Erythroblast (primary cell): ENCODE data around the gene TCF3.
"Not testable (repeated sequence)": the region's sequence is repeated elsewhere in the genome, so short reads cannot be mapped to it uniquely, and the experiment has no call there.

Source experiments
- DNase-seq, 2 experiments: peaks; one replicate each; lab custom pipeline; 2025; lab: John Stamatoyannopoulos, UW
- GATA1 ChIP-seq: IDR thresholded peaks from 2 replicates; pipeline ENCODE4 v1.6.1; 2011; ENCODE audit warnings: low read depth, mild to moderate bottlenecking, control low read depth, low read length, moderate library complexity
- POLR2A ChIP-seq: IDR thresholded peaks from 2 replicates; pipeline ENCODE4 v1.6.1; 2011; ENCODE audit warnings: mild to moderate bottlenecking, low read length

The TCF3 gene

DNA sequence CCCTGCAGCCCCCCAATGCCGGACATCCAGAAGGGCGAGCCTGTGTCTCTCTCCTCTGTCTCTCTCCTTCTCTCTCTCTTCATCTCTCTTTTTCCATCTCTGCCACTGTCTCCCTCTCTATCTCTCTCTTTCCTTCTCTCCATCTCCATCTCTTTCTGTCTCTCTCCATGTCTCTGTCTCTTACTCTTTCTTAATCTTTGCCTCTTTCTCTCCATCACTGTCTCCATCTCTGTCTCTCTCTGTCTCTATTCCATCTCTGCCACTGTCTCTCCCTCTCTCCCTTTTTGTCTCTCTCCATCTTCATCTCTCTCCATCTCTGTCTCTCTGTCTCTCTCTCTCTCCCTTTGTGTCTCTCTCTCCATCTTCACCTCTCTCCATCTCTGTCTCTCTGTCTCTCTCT lies 25.7 kb upstream of the TCF3 start:
- TF ChIP-seq GATA1 (no peak), POLR2A (no peak)
- no peak for DNase-seq

DNA sequence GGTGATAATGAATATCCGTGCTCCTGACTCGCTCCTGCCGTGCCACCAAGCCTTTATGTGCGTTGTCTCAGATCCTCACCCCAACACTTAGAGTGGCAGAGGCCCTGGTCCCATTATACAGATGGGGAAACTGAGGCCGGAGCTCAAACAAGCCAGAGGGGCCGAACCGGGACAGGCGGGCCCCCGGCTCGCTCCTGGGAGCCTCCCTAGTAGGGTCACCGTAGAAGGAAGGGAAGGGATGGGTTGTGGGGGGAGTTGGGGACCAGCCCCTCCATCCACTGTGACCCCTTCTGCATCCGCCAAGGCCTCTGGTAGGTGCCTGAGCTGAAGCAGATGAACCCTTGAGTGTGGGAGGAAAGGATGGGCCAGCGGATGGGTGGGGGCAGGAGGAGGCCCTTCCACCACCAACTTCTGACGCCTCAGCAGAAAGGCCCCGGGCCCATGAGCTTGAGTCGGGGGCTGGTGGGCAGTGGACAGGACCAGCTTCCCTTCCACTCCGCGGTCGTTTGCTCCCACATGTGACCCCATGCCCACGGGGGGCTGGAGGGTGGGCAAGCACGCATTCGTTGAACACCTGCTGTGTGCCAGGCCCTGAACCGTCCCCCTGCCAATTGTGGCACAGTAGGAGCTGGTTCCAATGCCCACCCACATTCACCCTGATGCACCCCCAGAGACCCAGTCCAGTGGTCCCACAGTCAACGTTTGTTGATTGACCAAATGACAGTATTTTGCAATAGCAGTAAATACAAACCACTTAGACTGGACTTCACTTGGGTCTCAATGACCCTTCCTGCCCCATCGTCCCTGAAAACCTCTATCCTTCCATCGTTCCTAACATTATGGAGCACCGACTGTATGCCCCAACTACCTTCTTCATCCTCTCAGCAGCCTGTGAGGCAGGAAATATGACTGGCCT lies 24.2 kb upstream of the TCF3 start:
- DNase-seq: no peak
- TF ChIP-seq GATA1: no peak
- TF ChIP-seq POLR2A: no peak

DNA sequence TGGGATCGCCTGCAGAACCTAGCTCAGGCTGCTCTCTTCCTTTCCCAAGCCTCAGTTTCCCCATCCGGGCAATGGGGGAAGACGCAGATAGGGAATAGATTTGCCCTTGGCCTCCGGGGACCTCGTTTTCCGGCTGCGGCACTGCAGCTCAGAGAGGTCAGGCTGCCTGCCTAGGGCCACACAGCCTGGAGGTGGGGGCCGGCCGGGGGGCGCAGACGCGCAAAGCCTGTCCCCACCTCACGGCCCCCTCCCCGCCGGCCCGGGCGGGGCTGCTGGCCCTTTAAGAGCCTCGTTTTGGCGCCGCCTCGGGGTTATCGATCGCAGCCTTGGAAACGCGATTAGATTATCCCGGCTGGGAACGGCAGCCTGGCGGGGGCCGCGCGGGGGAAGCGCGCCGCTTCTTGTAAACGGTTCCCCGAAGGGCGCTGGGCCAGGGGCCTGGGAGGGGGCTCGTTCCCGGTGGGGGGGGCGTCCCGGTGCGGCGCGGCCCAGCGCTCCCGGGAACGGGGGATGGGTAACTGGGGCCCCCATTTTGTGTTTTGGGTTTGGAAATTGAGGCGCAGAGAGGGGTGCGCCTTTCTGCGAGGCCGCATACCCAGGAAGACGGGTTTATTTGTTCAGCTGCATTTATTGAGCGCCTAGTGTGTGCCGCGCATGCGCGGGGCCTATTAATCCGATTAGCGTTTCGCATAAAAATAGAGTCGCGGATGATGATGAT lies 23.4 kb upstream of the TCF3 start:
- TF ChIP-seq POLR2A (no peak), GATA1 (no peak)
- peak; percentile 67 to 77 for DNase-seq

DNA sequence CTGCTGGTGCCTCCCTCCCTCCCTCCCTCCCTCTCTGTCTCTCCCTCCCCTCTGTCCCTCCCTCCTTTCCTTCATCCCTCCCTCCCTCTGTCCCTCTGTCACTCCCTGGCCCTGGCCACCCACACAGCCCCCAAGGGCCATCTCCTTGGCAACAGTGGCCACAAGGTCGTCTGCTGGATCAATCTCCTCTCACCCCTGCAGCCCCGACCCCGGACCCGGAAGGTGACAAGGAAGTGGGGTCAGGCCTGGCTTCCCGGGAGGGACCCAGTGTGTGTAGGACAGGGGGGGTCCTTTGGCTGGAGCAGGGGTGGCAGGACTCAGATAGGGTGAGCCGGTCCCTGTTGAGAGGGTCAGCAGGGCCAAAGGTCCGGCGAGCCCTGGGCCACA lies 21.9 kb upstream of the TCF3 start:
- DNase-seq: no peak
- no peak for TF ChIP-seq GATA1

DNA sequence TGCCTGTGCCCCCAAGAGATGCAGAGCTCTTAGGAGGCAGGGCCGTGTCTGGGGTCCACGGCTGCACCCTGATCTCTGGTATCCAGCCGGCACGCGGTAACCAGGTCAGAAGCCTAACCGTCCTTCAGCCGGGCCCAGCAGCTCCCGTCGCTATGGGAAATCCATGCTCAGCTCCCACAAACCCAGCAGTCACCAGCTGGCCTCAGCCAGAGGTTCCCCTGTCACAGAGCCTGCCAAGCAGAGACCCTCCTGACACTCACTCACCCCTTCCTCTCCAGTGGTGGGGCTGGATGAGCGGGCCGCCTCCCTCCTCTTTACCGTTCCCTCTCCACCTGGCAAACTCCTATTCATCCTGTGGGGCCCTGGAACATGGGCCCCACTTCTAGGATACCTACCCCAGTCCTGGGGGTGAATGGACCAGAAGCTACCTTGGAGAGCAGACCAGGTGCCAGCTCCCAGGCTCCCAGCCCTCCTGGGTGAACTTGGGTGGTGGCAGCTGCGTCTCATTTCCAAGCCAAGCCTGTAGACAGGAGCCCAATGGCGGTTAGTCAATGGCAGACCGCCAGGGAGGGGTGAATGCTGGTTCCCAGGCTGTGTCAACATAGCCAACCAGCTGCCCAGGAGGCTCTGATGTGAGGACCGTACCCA lies 21.4 kb upstream of the TCF3 start:
- peak in 1 of 2 experiments; percentile 38 for DNase-seq
- TF ChIP-seq GATA1 (no peak), POLR2A (no peak)

DNA sequence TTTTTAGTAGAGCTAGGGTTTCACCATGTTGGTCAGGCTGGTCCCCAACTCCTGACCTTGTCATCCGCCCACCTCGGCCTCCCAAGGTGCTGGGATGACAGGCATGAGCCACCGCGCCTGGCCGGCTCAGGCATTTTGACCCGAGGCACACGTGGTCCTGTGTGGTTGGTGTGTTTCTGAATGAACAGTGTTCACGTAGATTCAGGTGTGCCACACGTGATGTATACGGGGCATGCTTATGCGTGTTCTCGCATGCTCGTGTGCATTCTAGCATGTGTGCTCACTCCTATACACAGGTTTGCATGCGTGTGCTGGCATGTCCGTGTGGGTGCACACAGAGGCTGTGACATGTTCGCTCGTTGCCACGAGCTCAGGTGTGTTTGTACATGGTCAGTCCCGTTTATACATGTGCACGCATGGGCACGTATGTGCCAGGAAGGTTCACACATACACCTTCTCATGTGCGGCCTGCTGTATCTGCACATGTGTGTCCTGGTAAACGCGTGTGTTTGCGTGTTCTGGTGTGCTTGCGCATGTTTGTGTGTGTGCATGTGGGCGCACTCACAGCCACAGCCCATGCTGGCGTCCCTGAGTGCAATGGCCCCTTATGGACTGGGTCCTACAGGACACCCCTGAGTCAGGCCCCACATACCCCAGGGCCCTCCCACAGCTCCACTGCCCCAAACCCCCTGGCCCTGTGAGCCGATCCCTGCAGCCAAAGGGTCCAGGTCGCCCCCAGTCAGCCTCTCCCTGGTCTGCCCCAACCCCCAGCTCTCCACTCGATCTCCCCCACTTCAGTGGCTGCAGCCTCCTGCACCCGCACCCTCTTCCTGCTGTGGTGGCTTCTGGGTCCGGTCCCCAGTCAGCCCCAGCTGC lies 20.6 kb upstream of the TCF3 start:
- DNase-seq: no peak
- no peak for TF ChIP-seq GATA1
- TF ChIP-seq POLR2A: no peak

DNA sequence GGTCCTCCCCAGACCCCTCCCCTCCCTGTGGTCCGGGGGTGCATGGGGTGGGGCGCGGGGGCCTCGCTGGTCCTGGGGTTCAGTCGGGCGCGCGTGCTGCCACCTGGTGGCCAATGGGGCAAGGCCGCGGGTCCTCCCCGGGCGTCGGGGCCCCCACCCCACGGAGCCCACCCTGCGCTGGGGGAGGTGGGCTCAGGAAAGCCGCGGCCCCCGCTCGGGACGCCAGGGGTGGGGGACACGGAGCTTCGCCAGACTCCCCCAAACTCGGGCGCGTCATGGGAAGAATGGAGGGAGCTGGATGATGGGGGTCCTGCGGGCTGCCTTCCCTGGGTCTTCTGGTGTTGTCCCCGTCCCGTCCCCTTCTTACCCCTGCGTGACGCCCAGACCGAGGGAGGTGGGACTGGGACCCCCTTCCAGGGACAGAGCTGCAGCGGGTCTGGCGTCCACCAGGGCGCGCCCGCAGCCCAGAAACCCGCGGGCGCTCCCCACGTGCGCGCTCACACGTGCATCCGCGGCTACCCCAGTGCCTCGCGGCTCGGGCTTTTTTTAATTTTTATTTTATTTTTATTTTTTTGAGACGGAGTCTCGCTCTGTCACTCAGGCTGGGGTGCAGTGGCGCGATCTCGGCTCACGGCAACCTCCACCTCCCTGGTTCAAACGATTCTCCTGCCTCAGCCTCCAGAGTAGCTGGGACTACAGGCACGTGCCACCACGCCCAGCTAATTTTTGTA lies 19.8 kb upstream of the TCF3 start:
- no peak for TF ChIP-seq GATA1
- no peak for TF ChIP-seq POLR2A
- DNase-seq: peak; percentile 70 to 73

DNA sequence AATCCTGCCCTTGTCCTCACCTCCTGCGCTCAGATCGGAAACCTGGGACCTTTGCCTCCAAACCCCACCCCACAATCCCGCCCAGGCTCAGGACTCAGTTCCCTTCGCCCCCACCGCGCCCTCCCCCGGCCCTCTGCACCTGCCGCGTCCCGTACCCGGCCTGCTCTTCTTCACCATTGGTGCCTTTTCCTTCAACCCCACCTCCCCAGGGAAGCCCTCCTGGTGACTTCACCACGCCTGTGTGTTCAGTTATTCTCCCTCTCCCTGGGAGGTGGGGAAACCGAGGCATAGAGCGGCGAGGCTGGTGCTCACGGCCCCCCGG lies 19.3 kb upstream of the TCF3 start:
- TF ChIP-seq GATA1 (no peak), POLR2A (no peak)
- no peak for DNase-seq

DNA sequence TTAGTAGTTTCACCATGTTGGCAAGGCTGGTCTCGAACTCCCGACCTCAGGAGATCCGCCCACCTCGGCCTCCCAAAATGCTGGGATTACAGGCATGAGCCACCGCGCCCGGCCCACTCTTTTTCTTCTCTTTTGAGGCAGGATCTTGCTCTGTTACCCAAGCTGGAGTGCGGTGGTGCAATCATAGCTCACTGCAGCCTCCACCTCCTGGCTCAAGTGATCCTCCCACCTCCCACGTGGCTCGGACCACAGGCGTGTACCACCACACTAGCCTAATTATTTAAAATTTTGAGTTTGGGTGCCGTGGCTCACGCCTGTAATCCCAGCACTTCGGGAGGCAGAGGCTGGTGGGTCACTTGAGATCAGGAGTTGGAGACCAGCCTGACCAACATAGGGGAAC lies 18.3 kb upstream of the TCF3 start:
- DNase-seq: not testable (repeated sequence)

DNA sequence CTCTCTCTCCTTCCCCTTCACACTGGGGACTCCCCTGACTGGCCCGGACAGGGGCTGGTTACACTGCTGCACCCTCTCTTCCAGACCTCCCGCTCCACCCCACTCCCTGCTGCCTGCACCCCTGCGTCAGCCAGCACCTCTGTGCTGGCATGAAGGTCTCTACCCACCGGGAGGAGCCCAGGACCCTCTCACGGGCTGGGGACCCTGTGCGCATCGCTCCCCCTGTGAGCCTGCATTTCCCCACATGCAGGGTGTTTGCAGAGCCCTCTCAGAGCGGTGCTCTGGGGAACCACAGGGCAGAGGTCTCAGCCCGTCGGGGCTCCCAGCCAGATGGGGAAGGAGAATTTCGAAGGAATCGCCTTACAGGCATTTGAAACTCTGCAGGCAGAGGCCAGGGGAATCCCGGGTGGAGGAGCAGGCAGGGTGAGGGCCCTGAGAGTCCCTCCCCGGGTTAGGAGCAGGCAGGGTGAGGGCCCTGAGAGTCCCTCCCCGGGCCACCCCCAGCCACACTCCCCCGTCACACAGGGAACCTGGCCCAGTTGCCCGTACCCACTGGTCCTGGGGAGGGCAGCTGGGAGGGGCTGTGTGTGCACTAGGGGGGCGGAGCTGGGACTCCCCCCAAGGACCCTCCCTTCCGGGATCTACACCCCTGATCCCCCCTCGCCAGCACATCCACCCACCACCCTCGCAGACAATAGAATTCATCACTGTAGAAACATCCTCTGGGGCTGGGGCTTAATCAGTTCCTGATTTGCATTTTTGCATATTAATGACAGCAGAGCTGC lies 16.3 kb upstream of the TCF3 start:
- DNase-seq: no peak
- TF ChIP-seq GATA1 (no peak), POLR2A (no peak)

DNA sequence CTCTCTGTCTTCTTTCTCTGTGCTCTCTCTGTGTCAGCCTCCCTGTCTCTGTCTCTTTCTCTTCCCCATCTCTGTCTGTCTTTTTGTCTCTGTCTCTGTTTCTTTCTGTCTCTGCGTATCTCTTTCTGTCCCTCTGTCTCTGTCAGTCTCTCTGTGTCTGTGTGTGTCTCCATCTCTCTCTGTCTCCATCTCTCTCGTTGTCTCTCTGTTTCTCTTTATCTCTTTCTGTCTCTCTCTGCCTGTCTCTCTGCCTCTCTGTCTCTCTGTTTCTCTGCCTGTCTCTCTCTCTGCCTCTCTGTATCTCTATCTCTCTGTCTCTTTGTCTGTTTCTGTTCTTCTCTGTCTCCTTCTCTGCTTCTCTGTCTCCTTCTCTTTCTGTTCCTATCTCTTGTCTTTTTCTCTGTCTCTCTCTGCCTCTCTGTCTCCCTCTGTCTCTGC lies 15.7 kb upstream of the TCF3 start:
- DNase-seq: no peak
- TF ChIP-seq POLR2A (no peak), GATA1 (no peak)

DNA sequence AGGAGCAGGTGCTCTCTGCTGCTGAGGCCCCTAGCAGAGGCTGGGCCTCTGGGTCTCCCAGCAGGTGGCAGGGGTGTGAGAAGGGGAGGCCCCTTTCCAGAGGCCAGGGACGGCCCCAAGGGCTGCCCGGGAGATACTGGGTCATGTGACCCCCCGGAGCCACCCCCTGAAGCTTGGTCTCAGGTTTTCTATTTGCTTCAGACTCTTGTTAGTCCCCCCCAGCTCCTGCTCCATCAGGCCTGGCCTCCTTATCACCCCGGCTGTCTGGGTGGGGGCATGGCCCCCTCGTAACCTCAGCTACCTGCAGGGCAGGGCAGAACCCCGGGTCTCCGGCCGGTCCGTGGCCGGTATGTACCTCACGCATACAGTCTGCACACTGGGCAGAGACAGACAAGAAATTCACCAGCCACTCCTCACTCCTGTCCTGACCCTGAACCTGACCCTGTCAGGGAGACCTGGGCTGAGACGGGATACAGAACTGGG lies 13.2 kb upstream of the TCF3 start:
- DNase-seq: no peak
- no peak for TF ChIP-seq GATA1
- no peak for TF ChIP-seq POLR2A

DNA sequence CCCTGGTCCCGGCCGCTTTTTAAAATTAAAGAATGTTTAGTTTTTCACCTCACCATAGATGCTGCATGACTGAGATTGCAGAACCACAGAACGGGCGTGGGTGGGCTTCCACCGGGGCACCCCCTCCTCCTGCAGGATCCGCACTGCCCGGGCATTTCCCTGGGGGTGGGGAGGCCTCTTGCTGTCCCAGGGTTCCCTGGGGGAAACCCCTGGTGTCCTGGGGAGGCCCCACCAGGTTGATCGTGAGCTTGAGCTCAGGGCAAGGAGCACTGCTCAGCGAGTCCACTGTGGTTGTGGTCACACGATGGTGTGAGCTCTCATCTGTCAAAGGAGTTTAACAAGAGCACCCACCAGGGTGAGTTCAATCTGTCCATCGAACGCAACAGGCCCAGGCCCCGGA lies 11.4 kb upstream of the TCF3 start:
- TF ChIP-seq GATA1: no peak
- no peak for TF ChIP-seq POLR2A
- DNase-seq: no peak

DNA sequence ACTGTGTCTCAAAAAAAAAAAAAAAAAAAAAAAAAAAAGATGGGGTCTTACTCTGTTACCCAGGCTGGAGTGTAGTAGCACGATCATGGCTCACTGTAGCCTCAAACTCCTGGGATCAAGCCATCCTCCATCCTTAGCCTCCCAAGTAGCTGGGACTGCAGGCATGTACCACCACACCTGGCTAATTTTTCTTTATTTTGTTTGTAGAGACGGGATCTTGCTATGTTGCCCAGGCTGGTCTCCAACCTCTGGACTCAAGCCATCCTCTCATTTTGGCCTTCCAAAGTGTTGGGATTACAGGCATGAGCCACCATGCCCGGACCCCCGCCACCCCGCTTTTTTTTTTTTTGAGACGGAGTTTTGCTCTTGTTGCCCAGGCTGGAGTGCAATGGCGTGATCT lies 10.8 kb upstream of the TCF3 start:
- not testable (repeated sequence) for DNase-seq
